ENCODE measurements around the gene ADCY7. TPM values are rescaled to one million over a fixed set of nuclear protein-coding genes. Genes with fewer than 3 reads are reported as not detected.
A peak's percentile ranks its signal among the peaks of the same experiment; 100 is the strongest.

The ADCY7 gene
- polyA plus RNA-seq, 1 donor from 2014 or later = 40.6 TPM

DNA sequence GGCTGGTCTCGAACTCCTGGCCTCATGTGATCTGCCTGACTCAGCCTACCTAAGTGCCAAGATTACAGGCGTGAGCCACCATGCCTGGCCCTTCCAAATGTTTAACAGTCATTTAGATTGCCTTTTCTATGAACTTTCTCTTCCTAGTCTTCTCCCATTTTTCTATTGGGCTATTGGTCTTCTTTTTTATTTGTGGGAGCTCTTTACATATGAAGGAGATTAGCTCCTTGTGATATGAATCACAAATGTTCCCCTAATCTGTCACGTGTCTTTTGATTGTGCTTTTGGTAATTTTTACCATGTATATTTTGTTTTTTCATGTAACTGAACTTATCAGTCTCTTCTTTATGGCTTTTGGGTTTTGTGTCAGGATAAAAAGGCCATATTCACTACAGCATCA lies 11.9 kb downstream of the ADCY7 start:
- Mint-ChIP-seq H3K27me3 (peaks cover 2% of the 10 kb centered on the region), H3K4me1 (peaks cover 63 to 64% (median 64%) of the 10 kb centered on the region in 3 donors), H3K36me3 (peaks cover 11% of the 10 kb centered on the region), H3K27ac (peak overlapping the region; percentile 98 to 100 (median 100)), H3K9me3 (no peaks in the 10 kb centered on the region), H3K4me3 (peak overlapping the region; percentile 21 to 91 (median 88))

DNA sequence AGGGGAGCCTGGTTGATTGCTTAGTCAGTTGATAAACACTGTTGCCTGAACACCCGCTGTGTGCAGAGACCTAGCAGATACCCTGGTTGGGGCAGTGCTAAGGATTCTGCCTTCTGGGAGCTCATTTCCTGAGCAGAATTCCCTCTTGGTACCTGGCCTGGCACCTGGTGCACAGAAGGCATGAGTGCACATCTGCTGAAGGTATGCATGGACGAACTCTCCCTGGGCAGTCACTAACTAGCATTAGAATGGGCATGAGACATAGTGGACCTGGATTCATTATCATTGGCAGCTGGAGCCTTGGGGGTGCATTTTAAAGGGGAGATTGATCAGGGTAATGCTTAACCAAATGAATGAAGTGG lies 13.1 kb downstream of the ADCY7 start:
- Mint-ChIP-seq H3K27me3 (no peaks in the 10 kb centered on the region), H3K4me1 (peaks cover 59 to 65% (median 61%) of the 10 kb centered on the region in 3 donors), H3K36me3 (peaks cover 11% of the 10 kb centered on the region), H3K4me3 (peak overlapping the region; percentile 55 to 91 (median 86)), H3K27ac (peak overlapping the region; percentile 89 to 98 (median 94)), H3K9me3 (no peaks in the 10 kb centered on the region)

- Mint-ChIP-seq H3K4me3 (peak overlapping the region; percentile 44 to 97 (median 87)), H3K27me3 (no peaks in the 10 kb centered on the region), H3K9me3 (no peaks in the 10 kb centered on the region), H3K4me1 (peaks cover 62 to 75% (median 67%) of the 10 kb centered on the region in 3 donors), H3K36me3 (peaks cover 15% of the 10 kb centered on the region), H3K27ac (peak overlapping the region; percentile 91 to 98 (median 94))
Measured at GRCh38 chr16:50280932-50281331, 14.6 kb downstream of the ADCY7 start.

DNA sequence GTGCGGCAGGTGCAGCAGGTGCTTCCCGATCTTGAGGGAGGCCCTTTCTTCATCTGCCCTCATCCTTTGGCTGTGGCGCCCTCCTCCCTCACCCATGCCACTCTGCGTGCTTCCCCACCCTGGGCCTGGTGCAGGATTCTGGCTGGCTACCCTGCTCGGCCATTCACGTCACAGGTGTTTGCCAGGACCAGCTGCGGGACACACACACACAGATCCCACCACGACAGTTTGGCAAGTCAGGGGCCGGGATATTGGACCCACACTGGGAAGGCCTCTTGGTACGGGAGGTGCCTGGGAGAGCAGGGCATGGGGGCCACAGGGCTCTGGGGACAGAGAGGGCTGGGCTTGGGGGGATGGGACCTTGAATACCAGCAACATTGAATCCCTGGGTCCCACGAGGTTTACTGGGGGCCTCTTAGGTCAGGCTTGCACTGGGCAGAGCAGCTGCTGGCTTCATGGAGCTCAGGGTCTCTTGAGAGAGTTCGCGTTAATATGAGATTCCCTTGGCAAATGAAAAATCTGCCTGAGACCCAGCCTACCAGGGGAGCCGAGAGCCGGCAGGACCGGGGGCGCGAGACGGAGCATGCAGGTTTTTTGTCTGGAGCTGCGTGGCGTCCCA lies 15.1 kb downstream of the ADCY7 start:
- peaks cover 17% of the 10 kb centered on the region for H3K36me3 Mint-ChIP-seq
- H3K27me3 Mint-ChIP-seq = no peaks in the 10 kb centered on the region
- H3K27ac Mint-ChIP-seq = peak overlapping the region; percentile 91 to 98 (median 94)
- H3K4me1 Mint-ChIP-seq = peaks cover 62 to 72% (median 67%) of the 10 kb centered on the region in 3 donors
- peak overlapping the region; percentile 77 to 97 (median 92) for H3K4me3 Mint-ChIP-seq
- H3K9me3 Mint-ChIP-seq = no peaks in the 10 kb centered on the region

GRCh38 chr16:50282010-50282538 lies 15.7 kb downstream of the ADCY7 start:
- Mint-ChIP-seq H3K4me1 (peaks cover 56 to 67% (median 61%) of the 10 kb centered on the region in 3 donors), H3K27ac (peak overlapping the region; percentile 91 to 98 (median 94)), H3K4me3 (peak overlapping the region; percentile 77 to 97 (median 92)), H3K36me3 (peaks cover 18% of the 10 kb centered on the region), H3K27me3 (no peaks in the 10 kb centered on the region), H3K9me3 (no peaks in the 10 kb centered on the region)

GRCh38 chr16:50282955-50283631 lies 16.7 kb downstream of the ADCY7 start:
- Mint-ChIP-seq H3K27ac (peak overlapping the region; percentile 5 to 98 (median 91)), H3K4me3 (peak overlapping the region in 3 of 4 donors; percentile 83 to 92 (median 83))

DNA sequence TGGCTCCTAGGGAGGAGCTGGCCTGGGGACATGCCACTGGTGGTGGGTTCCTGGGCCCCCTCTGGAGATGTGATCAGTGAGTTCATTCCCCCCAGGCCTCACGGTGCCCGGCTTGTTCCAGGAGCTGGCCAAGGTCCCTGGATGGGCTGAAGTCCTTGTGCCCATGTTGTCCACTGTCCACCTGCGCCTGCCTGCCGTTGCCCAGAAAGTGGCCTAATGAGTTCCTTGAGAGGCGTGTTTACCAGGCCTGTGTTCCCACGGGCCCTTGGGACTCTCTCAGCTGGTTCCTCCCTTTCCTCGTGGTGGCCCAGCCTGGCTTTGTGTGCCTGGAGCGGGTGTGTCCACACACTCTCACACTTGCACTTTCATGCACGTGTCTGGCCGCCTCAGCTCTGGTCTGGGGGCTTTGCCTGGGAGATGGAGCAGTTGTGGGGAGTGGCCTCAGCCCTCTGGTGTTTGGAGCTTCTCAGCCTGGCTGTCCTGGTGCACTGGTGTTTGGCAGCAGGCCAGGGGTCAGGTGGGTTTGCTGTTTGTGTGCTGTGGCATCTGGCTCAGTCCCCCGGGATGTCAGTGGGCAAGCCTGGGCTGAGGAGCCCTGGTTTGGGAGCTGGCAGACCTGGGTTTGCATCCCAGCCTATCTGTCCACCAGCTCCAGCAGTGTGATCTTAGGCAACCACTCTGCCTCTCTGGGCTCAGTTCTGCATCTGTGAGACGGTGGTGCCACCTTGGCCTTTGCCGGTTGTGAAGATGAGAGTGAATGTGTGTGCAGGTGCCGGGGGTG lies 18.0 kb downstream of the ADCY7 start:
- H3K4me1 Mint-ChIP-seq = peaks cover 39 to 49% (median 44%) of the 10 kb centered on the region in 3 donors
- H3K27me3 Mint-ChIP-seq = no peaks in the 10 kb centered on the region
- no peaks in the 10 kb centered on the region for H3K9me3 Mint-ChIP-seq

More at GRCh38 chr16:50282955-50283631, 16.7 kb downstream of the ADCY7 start:
- Mint-ChIP-seq H3K4me1 (peaks cover 47 to 60% (median 54%) of the 10 kb centered on the region in 3 donors), H3K9me3 (no peaks in the 10 kb centered on the region), H3K27me3 (no peaks in the 10 kb centered on the region), H3K36me3 (peaks cover 17% of the 10 kb centered on the region)

GRCh38 chr16:50285406-50286003 lies 19.2 kb downstream of the ADCY7 start:
- Mint-ChIP-seq H3K27me3 (no peaks in the 10 kb centered on the region), H3K36me3 (peaks cover 7% of the 10 kb centered on the region), H3K9me3 (no peaks in the 10 kb centered on the region), H3K27ac (peak overlapping the region; percentile 5 to 53 (median 45)), H3K4me3 (peak overlapping the region in 2 of 4 donors; percentile 14 to 39), H3K4me1 (peaks cover 27 to 38% (median 32%) of the 10 kb centered on the region in 3 donors)

More for the DNA sequence above, 18.0 kb downstream of the ADCY7 start:
- Mint-ChIP-seq H3K4me3 (peak overlapping the region; percentile 1 to 89 (median 60)), H3K27ac (peak overlapping the region; percentile 5 to 98 (median 72)), H3K36me3 (peaks cover 14% of the 10 kb centered on the region)

GRCh38 chr16:50286681-50287080 lies 20.3 kb downstream of the ADCY7 start:
- peaks cover 7% of the 10 kb centered on the region for H3K36me3 Mint-ChIP-seq
- H3K27me3 Mint-ChIP-seq = no peaks in the 10 kb centered on the region
- H3K4me3 Mint-ChIP-seq = peak overlapping the region in 1 of 4 donors; percentile 72
- H3K9me3 Mint-ChIP-seq = no peaks in the 10 kb centered on the region
- peak overlapping the region in 1 of 3 donors; percentile 76 for H3K27ac Mint-ChIP-seq
- H3K4me1 Mint-ChIP-seq = peaks cover 26 to 36% (median 30%) of the 10 kb centered on the region in 3 donors

GRCh38 chr16:50288026-50288425 lies 21.7 kb downstream of the ADCY7 start:
- Mint-ChIP-seq H3K4me3 (peak overlapping the region in 1 of 4 donors; percentile 65), H3K27me3 (no peaks in the 10 kb centered on the region), H3K9me3 (no peaks in the 10 kb centered on the region), H3K36me3 (peaks cover 7% of the 10 kb centered on the region), H3K4me1 (peaks cover 16 to 26% (median 20%) of the 10 kb centered on the region in 3 donors), H3K27ac (no peak overlapping the region)

DNA sequence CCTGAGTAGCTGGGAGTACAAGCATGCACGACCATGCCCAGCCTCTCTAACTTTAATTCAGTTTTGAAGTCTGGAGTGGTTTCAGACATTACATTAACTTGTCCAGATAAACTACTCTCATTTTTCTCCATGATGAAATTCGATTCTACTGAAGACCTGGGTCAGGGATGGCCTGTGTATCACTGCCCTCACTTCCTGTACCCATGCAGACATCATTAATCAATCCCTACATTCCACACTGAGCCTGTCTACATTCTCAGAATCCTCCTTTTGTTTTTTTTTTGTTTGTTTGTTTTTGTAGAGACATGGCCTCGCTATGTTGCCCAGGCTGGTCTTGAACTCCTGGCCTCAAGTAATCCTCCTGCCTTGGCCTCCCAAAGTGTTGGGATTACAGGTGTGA lies 22.6 kb downstream of the ADCY7 start:
- H3K4me3 Mint-ChIP-seq = peak overlapping the region in 1 of 4 donors; percentile 74
- H3K27me3 Mint-ChIP-seq = no peaks in the 10 kb centered on the region
- peaks cover 7% of the 10 kb centered on the region for H3K36me3 Mint-ChIP-seq
- no peaks in the 10 kb centered on the region for H3K9me3 Mint-ChIP-seq
- peaks cover 11 to 17% (median 13%) of the 10 kb centered on the region in 3 donors for H3K4me1 Mint-ChIP-seq
- H3K27ac Mint-ChIP-seq = no peak overlapping the region

- no peak overlapping the region for H3K4me3 Mint-ChIP-seq
- H3K9me3 Mint-ChIP-seq = no peaks in the 10 kb centered on the region
- peaks cover 5% of the 10 kb centered on the region for H3K36me3 Mint-ChIP-seq
- peaks cover 6 to 8% (median 7%) of the 10 kb centered on the region in 3 donors for H3K4me1 Mint-ChIP-seq
- no peak overlapping the region for H3K27ac Mint-ChIP-seq
- H3K27me3 Mint-ChIP-seq = no peaks in the 10 kb centered on the region
Measured at GRCh38 chr16:50289950-50290764, 23.8 kb downstream of the ADCY7 start.

DNA sequence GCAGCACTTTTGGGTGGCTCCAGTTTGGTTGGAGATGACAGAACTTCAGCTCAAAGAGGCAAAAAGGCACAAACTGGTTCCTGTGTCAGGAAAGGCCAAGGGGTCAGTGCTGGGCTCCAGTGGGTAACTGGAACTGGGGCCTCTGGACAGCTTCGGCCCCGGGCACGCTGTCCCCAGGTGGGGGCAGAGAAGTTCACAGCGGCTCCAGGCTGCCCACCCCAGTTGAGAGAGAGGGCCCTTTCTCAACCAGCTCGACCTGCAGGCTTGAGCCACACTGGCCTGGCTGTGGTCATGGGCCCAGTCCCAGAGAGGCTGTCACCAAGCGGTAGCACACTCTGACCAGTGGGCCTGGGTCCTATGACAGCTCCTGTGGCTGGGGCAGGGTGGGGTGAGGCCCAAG lies 24.5 kb downstream of the ADCY7 start:
- no peaks in the 10 kb centered on the region for H3K9me3 Mint-ChIP-seq

More for the DNA sequence above, 24.5 kb downstream of the ADCY7 start:
- Mint-ChIP-seq H3K27ac (no peak overlapping the region), H3K4me3 (no peak overlapping the region), H3K4me1 (peaks cover under 1 to 6% (median 2%) of the 10 kb centered on the region in 3 donors), H3K27me3 (no peaks in the 10 kb centered on the region), H3K36me3 (peaks cover 4% of the 10 kb centered on the region)
